Measurements from ENCODE around the gene KANK3.
"Not testable (repeated sequence)": the region's sequence is repeated elsewhere in the genome, so short reads cannot be mapped to it uniquely, and the experiment has no call there.

The KANK3 gene

DNA sequence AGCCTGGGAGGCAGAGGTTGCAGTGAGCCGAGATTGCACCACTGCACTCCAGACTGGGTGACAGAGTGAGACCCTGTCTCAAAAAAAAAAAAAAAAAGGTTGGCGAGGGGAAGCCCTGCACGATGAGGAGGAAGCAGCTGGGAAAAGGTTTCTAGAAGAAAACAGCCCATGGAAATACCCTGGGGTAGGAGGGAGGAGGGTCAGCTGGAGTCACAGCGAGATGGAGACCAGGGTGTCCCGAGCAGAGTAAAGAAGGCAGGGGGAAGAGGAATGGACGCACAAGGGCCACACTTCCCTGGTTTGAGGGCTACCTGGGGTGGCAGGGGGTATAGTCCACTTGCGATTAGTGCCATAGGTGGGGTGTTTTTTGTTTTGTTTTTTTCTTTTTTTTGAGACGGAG lies 6.4 kb downstream of the KANK3 start:
- DNase-seq, result no peak

DNA sequence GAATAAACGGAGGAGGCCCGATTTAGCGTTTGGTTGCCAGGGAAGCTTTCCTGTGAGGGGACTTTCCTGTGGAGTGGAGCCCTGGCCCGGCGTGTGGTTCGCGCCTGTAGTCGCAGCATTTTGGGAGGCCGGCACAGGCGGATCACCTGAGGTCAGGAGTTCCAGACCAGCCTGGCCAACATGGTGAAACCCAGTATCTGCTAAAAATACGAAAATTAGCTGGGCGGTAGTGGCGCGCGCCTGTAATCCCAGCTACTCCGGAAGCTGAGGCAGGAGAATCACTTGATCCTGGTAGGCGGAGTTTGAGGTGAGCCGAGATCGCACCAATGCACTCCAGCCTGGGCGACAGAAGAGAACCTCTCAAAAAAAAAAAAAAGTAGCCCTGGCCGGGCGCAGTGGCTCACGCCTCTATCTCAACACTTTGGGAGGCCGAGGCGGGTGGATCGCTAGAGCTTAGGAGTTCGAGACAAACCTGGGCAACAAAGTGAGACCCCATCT lies 6.9 kb downstream of the KANK3 start:
- DNase-seq, result no peak

DNA sequence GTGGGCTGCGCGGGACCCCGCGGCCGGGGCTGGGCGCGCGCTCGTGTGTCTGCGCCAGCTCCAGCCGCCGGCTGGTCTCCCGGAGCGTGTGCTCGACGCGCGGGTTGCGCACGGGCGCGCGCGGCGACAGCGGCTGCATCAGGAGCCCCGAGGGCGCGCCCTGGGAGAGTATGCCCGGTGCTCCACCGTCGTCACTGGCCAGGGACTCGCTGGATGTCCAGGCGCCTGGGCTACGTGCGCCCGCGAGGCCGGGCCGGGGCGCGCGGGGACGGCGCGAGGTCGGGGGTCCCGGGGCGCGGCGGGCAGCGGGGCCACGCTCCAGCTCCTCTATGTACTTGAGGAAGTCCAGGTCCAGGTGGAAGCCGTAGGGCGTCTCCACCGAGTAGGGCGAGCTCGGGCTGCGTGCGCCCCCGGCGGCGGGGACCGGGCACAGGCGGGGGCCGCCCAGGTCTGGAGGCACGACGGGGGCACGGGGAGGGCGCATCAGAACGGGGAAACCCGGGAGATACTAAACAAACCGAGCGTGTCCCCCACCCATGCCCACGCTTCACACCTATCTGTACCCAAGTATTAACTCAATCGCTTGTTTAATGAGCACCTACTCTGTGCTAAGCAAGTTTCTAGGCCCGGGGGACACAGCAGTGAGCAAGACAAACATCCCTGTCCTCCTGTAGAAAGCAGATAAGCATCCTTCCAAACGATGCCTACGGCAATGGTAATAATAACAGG lies 7.6 kb downstream of the KANK3 start:
- DNase-seq, result no peak

DNA sequence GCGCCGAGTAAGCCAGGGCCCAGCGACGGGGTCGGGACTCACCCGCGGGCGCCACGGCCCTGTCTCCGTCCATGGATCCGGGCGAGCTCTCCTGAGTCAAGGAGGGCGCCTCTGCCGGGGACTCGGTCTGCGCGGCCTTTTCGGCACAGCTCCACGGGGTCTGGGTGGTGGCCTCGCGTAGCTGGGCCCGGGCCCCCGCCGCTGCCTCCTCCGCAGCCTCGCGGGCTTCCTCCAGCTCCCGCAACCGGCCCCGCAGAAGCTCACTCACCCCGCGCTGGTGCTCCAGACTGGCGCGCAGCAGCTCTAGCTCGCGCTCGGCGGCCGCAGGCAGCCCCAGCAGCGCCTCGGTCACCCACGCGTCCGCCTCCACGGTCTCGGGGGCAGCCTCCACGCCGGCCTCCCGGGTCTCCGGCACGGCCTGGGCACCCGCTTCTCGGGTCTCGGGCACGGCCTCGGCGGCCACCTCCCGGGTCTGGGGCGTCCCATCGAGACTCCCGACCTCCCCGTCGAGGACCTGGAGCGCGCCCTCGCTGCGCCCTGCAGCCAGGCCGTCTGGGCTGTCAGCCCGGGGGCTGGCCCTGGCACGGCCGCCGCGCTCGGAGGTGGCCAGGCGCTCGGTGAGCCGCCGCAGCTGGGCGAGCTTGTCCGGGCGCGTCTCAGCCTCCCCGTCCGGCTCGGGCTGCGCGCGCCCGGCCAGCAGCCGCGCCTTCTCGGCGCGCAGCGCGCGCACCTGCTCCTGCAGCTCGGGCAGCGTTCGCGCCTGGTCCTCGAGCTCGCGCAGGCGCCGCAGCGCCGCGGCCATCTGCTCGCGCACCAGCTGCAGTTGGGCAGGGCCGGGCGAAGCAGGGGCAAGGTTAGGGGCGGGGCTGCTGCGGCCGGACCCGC lies 8.4 kb downstream of the KANK3 start:
- no peak for DNase-seq

DNA sequence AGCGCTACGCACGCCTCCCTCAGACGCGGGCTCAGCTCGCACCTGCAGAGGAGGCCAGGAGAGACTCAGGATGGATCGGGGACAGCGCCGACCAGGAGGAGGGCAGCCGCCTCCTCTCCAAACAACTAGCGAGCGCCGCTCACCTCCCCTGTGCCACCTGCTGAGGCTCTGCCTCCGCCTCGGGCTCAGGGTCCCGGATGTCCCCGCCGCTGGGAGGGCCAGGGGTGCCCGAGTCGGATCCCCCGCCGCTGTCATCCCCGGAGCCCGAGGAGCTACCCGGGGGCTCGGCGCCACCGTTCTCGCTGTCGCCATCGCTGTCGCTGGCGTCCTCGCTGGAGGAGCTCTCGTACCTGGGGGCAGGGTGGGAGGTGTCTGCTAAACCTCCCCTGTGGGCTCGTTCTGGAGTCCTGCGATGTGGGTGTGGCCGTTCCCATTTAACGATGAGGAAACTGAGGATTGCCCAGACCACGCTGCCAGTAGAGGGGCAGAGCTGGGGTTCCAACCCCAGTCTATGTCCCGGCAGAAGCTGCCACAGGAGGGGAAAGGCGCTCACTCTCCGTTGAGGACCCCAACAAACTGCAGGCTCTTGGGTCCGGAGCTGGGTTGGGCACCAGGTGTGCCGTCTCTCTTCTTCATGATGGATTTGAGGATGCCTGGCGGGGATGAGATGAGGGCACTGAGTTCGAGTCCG lies 9.2 kb downstream of the KANK3 start:
- DNase-seq, result no peak

DNA sequence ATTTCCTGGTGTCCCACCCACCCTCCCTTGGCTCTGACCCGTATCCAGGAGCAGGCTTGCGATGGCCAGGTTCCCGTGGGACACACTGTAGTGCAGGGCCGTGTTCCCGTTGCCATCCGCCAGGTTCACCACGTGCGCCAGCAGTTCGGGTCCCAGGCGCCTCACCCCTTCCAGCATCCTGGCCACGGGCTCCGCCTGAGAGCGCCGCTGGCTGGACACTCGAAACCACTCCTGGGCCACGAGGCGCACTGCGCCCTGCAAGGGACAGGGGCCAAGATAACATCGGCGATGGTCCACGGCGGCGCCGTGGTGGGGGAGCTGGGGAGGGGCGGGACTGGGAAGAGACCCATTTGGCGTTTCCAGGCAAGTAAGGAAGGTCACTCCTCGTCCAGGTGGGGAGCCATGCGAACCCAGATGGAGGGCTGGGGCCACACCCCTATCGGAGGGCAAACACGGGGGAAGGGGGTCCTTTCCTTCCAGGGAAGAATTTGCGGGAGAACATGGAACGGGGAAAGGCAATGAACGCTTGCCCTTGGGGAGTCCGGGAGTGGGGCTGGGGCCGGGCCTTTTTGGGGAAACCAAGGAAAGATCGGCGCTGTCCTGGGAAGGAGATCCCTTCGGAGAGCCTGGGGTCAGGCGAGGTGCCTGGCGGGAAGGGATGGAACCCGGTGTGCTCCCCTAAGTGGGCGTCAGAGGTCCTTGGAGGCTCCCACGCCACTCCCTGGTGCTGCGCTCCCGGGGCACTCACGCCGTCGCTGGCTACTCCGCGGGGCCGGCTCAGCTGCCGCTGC lies 9.9 kb downstream of the KANK3 start:
- no peak for DNase-seq

DNA sequence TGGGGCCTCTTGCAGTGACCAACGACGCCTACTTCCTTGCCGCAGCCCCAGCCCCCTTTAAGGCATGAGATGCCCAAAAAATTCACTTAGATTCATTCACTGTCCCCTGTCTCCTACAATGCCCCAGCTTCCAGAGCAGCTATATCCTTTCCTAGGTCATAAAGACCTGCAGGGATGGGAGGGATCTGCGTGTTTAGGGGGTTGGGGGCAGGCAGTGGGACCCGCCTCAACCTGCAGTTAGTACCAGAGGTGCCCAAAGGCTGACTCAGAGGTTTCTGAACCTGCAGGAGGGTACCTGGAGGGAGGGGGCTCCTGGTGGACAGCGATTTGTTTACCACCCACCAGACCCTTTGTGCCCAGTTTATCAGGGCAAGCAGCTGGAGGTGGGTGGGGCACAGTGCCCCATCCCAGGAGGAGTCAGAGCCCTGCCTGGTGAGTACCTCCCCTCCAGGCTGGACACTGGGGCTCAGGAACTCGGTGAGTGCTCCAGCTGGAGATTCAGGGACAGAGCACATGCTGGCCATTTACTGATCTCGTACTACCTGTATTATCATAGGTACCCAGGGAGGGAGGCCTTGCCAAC lies 11.7 kb downstream of the KANK3 start:
- no peak for DNase-seq

DNA sequence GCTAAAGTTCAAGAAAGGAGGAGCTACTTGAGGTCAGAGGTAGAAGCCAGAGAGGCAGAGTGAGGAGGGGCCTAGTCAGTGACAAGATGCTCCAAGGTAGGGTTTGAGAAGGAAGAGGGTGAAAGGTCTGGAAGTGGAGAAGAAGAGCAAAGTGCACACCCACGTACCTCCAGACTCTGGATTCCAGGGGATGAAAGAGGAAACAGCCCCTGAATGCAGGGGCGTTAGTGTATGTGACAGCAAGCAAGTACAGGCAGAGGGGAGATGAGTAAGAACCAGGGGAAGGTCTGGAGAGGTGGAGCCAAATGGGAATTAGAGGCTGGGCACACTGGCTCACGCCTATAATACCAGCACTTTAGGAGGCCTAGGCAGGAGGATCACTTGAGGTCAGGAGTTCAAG lies 13.1 kb downstream of the KANK3 start:
- no peak for DNase-seq

DNA sequence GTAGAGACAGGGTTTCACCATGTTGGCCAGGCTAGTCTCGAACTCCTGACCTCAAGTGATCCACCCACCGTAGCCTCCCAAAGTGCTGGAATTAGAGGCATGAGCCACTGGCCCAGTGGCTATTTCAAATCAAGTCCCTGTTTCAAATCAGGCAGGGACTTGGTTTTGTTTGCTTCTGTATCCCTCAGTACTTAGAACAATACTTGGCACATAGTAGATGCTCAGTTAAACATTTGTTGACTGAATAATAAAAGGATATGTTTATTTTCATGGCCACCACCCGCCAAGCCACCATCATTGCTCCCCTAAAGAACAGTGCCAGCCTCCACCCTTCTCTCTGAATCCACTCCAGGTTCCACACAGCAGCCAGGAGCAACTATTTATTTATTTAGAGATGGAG lies 17.6 kb downstream of the KANK3 start:
- no peak for DNase-seq

DNA sequence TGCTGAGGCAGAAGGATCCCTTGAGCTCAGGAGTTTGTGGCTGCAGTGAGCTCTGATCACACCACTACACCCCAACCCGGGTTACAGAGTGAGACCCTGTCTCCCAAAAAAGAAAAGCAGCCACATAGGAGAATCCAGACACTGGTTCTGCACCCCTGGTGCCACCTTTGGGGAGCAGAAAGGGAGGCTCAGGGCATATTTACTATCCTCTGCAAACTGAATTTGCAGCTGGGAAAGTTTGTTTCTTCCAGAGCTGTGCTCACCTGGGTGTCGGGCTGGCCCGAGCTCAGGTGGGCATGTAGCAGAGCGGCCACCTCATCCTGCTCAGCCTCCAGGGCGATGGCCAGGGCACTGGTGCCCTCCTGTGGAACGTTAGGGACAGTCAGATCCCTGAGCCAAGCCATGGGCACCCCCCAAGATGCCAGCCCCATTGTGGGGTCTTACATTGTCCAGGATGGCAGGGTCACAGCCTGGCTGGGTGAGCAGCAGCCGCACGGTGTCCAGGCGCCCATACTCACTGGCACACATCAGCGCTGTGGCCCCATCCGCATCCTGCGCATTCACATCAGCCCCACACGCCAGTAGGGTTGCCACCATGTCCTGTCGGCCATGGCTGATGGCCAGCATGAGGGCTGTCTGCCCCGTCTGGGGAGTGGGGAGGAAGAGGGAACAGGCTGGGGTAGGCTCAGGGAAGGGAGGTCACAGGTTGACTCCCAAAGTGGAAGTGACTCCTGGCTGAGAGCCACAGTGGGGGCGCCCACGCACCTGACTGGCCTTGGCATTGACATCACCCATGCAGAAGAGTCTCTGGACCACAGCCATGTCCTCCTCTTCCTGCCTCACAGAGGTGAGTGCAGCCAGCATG lies 18.6 kb downstream of the KANK3 start:
- DNase-seq, result no peak

DNA sequence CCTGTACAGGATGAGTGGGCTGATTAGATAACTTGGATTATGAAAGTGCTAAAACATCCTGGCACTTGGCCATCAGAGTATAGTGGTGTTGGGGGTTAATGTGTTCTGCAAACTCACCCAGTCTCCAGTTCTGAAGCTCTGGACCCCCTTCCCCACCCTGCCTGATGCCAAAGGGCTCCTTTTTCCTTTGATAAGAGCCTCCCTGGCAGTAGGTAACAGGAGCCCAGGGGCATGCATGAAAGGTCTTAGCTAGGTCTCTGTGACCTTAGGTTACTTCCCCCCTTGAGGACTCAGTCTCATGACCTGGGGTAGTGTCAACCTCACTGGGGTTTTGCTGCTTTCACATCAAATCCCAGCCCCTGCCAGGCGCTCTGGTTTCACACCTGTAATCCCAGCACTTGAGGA lies 19.3 kb downstream of the KANK3 start:
- DNase-seq, result no peak

DNA sequence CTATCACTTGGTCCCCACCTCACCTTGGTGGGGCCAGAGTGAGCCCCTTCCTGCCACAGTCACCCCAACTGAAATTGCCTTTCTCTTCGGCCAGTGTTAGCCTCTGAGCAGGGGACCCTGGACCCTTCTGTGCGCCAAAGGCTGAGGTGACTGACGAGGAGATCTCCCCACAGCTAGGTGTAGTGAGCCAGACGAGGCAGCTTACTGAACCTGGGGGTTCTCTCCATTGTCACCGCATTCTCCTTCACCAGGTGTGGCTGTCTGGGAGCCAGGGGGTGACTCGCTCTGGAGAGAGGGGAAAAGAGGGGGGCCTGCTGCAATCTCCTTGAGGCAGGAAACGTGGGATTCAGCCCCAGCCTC lies 20.4 kb downstream of the KANK3 start:
- no peak for DNase-seq

DNA sequence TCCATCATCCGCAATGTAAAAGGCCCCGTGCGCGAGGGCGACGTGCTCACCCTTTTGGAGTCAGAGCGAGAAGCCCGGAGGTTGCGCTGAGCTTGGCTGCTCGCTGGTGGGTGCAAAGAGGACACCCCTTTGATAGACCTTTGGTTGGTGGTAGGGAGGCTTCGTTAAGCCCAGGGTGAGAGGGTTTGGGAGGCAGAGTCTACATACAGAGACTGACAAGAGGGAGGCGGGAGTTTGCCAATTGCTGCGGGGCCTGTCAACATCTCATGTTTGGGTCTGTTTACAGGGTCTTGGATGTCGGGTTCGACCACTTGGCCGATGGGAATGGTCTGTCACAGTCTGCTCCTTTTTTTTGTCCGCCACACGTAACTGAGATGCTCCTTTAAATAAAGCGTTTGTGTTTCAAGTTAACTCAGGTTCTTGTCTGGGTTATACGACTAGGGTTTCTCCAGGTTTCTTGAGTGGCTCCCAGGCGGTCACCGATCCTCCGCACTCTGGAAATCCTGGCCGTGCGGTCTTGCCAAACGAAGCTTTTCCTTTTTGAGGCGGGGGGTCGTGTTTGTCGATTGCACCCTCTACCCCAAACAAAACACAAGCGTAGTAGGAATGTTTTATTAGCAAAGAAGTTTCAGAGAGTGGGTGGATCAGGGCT lies 20.9 kb downstream of the KANK3 start:
- no peak for DNase-seq

DNA sequence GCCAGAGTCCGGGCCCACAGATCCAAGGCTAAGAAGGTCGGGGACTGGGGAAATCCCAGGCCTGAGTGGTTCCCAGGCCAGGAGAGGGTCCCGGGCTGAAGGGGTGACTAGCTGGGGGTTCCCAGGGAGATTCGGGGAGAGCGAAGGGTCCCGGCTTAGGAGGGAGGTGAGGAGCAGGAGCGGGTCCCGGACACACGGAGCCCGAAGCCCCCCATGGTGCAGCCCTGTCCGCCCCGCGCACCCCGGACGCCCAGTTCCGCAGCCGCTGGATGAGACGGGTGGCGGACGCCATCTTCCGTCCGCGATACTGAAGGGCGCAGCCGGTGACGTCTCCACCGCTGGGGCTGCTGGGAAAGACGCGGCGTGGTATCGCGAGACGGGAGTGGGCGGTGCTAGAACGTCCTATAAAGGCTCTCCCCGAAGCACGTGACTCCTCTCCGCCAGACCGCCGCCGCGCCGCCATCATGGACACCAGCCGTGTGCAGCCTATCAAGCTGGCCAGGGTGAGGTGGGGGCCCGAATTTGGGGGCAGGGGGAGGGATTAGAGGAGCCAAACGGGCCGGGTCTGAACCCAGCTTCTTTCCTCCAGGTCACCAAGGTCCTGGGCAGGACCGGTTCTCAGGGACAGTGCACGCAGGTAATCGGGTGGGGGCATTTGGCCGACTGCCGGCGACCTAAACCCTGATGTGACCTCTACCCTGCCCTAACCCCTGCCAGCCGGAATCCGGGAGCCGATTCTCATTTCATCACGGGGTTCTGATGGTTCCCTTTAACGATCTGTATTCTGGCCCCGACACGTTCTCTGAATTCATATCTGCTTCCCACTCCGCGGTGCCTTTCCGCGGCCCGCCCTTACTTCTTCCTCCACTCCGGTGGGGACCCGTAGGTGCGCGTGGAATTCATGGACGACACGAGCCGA lies 21.7 kb downstream of the KANK3 start, which contains the start of the genes NDUFA7 and RPS28:
Gene NDUFA7 (minus strand): TSS at position 309 of the 919 bp plus-strand sequence. CDS start 17 bp downstream, at position 292.
Gene RPS28 (plus strand): TSS at position 430 of the 919 bp plus-strand sequence. CDS start 35 bp downstream, at position 465.
- DNase-seq, result peak; percentile 98

DNA sequence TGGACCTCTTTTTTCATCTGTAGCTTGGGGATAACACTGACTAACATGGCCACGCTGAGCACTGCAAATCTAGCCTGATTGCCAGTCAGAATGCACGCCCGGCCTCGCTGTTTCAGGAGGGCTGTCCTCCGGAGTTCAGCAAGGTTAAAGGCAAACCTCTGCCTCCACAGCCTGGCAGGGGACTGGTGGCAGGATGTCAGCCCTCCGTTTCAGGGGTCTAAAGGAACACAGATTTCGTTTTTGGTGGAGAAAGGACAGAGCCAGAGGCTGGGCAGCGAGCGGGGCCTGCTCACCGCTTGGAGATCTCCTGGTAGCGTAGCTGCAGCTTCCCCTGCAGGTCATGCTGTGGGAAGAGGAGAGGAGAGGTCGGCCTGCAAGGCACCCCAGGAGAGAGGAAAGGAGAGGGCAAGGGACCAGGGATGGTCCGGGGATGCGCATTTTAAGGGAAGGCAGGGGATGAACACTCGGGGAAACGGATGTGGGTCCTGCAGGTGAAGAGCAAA lies 22.4 kb downstream of the KANK3 start:
- no peak for DNase-seq

DNA sequence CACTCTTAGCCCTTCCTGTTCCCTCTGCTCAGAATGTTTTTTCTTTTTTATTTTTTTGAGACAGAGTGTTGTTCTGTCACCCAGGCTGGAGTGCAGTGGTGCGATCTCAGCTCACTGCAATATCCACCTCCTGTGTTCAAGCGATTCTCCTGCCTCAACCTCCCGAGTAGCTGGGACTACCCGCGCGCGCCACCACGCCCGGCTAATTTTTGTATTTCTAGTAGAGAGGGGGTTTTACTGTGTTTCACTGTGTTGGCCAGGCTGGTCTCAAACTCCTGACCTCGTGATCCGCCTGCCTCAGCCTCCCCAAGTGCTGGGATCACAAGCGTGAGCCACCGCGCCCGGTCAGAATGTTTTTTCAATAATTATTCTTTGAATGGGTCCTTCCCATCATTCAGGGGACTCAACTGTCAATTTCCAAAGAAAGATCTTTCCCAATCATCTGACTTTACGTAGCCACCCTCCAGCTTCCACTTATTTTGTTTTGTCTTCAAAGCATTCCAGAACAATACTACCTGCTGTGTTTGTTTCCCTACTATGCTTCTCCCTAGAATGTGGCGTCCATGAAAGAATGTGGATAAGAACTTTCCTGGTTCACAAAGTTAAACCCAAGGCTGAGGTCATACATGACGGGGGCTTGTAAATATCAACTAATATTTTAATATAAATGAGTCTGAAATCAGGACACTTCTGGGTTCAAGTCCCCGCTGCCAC lies 23.1 kb downstream of the KANK3 start:
- DNase-seq, result no peak

DNA sequence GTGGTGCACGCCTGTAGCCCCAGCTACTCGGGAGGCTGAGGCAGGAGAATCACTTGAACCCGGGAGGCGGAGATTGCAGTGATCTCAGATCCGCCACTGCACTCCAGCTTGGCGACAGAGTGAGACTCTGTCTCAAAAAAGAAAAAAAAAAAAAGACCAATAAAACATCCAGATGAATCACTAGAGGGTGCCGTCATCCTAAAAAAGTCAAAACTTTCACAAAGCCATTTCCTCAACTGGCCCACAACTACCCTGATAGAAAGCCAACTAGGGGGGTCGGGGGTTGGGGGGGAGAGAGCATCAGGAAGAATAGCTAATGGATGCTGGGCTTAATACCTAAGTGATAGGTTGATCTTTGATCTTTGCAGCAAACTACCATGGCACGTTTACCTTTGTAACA lies 24.2 kb downstream of the KANK3 start:
- not testable (repeated sequence) for DNase-seq

DNA sequence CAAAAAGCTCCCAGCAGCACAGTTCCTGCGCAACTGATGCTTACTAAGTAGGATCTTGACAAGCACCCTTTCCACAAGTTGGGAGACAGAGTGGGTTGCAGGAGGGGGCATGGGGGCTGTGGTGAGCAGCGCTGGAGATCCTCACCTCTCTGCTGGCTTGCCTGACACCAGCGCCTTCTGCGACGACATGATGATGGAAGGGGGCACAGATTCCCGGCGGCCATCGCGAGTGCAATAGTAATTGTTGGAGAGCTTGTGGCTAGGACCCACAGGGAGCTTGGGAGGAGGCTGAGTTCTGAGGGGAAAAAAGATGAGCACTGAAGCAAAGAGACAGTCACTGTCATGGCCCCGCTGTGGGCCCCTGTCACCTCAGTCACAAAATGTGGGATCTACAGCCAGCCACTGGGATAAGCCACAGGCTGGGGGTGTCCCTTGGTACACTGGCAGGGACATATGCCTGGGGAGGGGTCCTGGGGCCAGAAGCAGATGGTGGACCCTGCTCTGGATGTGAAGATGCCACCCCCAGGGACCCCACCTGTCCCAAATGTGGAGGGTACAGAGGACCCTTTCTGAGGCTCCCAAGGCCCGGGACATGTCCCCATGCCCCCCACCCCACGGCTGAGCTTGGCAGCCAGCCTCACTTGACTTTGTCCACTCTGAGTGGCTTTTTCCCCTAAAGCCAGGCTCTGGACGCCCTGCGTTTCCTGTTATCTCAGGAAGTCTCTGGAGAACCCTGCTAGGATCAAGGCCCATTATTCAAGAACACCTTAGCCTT lies 26.5 kb downstream of the KANK3 start:
- no peak for DNase-seq

Data from right forelimb (tissue), 1 donor.